Central memory CD8-positive, alpha-beta T cell (primary cell): Measurements from ENCODE around the gene LTBP4.

Experiments
- ATAC-seq: fragments of 150-1000 bp; cut with Tn5 transposase; replicated peaks from 2 replicates; pipeline ENCODE4 v1.10.0; 2022; ENCODE audit warnings: mild to moderate bottlenecking, moderate FRiP score, moderate number of reproducible peaks; ENCODE audit not compliant: poor library complexity, severe bottlenecking; ENCODE audit errors: extremely low read depth
- DNase-seq, 2 donors: peaks; one replicate each; pipeline ENCODE4 v3.0.0; 2021; ENCODE audit warnings: low spot score in 2 of 2
- H3K27ac Mint-ChIP-seq: one replicate; pipeline ENCODE4 v1.8.0; 2022; ENCODE audit warnings: low read depth, mild to moderate bottlenecking, moderate library complexity, mixed read lengths
- H3K27me3 Mint-ChIP-seq: one replicate; pipeline ENCODE4 v1.8.0; 2022; ENCODE audit warnings: mixed read lengths
- H3K36me3 Mint-ChIP-seq: one replicate; pipeline ENCODE4 v1.8.0; 2022; ENCODE audit warnings: mild to moderate bottlenecking, moderate library complexity, mixed read lengths; ENCODE audit not compliant: insufficient read depth
- H3K4me1 Mint-ChIP-seq: one replicate; pipeline ENCODE4 v1.8.0; 2022; ENCODE audit warnings: mixed read lengths
- H3K4me3 Mint-ChIP-seq: one replicate; pipeline ENCODE4 v1.8.0; 2022; ENCODE audit warnings: mild to moderate bottlenecking, moderate library complexity, mixed read lengths
- H3K9me3 Mint-ChIP-seq: one replicate; pipeline ENCODE4 v1.8.0; 2022; ENCODE audit warnings: mixed read lengths

LTBP4 gene

GRCh38 chr19:40567040-40567749 lies 34.0 kb upstream of the LTBP4 start:
- H3K27me3 Mint-ChIP-seq = peaks cover 36% of the 10 kb centered on the region

GRCh38 chr19:40567750-40568494 lies 33.2 kb upstream of the LTBP4 start:
- Mint-ChIP-seq H3K4me3 (no peak overlapping the region), H3K27ac (no peak overlapping the region)

More at GRCh38 chr19:40567040-40567749, 34.0 kb upstream of the LTBP4 start:
- no peaks in the 10 kb centered on the region for H3K9me3 Mint-ChIP-seq
- H3K4me1 Mint-ChIP-seq = peaks cover 13% of the 10 kb centered on the region
- no peak overlapping the region for H3K4me3 Mint-ChIP-seq
- no peak overlapping the region for H3K27ac Mint-ChIP-seq
- no peak for DNase-seq
- peaks cover 2% of the 10 kb centered on the region for H3K36me3 Mint-ChIP-seq
- no peak for ATAC-seq

GRCh38 chr19:40570313-40571004 lies 30.7 kb upstream of the LTBP4 start:
- Mint-ChIP-seq H3K27ac (peak overlapping the region; percentile 8), H3K4me1 (peaks cover 18% of the 10 kb centered on the region), H3K36me3 (peaks cover 2% of the 10 kb centered on the region), H3K4me3 (peak overlapping the region; percentile 27), H3K27me3 (peaks cover 15% of the 10 kb centered on the region), H3K9me3 (no peaks in the 10 kb centered on the region)
- peak; percentile 90 for ATAC-seq
- DNase-seq = peak; percentile 94 to 96

More at GRCh38 chr19:40567750-40568494, 33.2 kb upstream of the LTBP4 start:
- ATAC-seq (no peak), DNase-seq (no peak)
- Mint-ChIP-seq H3K9me3 (no peaks in the 10 kb centered on the region), H3K27me3 (peaks cover 33% of the 10 kb centered on the region), H3K36me3 (peaks cover 2% of the 10 kb centered on the region), H3K4me1 (peaks cover 13% of the 10 kb centered on the region)

- Mint-ChIP-seq H3K9me3 (no peaks in the 10 kb centered on the region), H3K4me1 (peaks cover 21% of the 10 kb centered on the region), H3K27ac (peak overlapping the region; percentile 8), H3K36me3 (peaks cover 2% of the 10 kb centered on the region), H3K27me3 (peaks cover 10% of the 10 kb centered on the region), H3K4me3 (peak overlapping the region; percentile 27)
- no peak for DNase-seq
- ATAC-seq = no peak
Measured at GRCh38 chr19:40571005-40571318, 30.2 kb upstream of the LTBP4 start.

- DNase-seq (no peak), ATAC-seq (no peak)
- H3K27ac Mint-ChIP-seq = no peak overlapping the region
- H3K4me1 Mint-ChIP-seq = peaks cover 23% of the 10 kb centered on the region
- H3K4me3 Mint-ChIP-seq = no peak overlapping the region
- H3K9me3 Mint-ChIP-seq = no peaks in the 10 kb centered on the region
- peaks cover 5% of the 10 kb centered on the region for H3K36me3 Mint-ChIP-seq
- peaks cover under 1% of the 10 kb centered on the region for H3K27me3 Mint-ChIP-seq
Measured at GRCh38 chr19:40571831-40572495, 29.2 kb upstream of the LTBP4 start.

GRCh38 chr19:40575326-40575725 lies 25.8 kb upstream of the LTBP4 start:
- Mint-ChIP-seq H3K9me3 (no peaks in the 10 kb centered on the region), H3K27me3 (no peaks in the 10 kb centered on the region), H3K4me3 (peak overlapping the region; percentile 51), H3K4me1 (peaks cover 30% of the 10 kb centered on the region), H3K36me3 (peaks cover 12% of the 10 kb centered on the region), H3K27ac (no peak overlapping the region)
- ATAC-seq (no peak), DNase-seq (no peak)

GRCh38 chr19:40576151-40576584 lies 25.0 kb upstream of the LTBP4 start:
- Mint-ChIP-seq H3K27ac (peak overlapping the region; percentile 78), H3K4me3 (peak overlapping the region; percentile 73), H3K4me1 (peaks cover 23% of the 10 kb centered on the region), H3K27me3 (no peaks in the 10 kb centered on the region), H3K9me3 (no peaks in the 10 kb centered on the region), H3K36me3 (peaks cover 18% of the 10 kb centered on the region)
- peak; percentile 20 for ATAC-seq
- no peak for DNase-seq

- ATAC-seq (peak; percentile 100), DNase-seq (peak; percentile 86 to 91)
- H3K36me3 Mint-ChIP-seq = peaks cover 23% of the 10 kb centered on the region
- no peaks in the 10 kb centered on the region for H3K9me3 Mint-ChIP-seq
- H3K27ac Mint-ChIP-seq = peak within 1 kb of the TSS; percentile 82
- H3K4me3 Mint-ChIP-seq = peak within 1 kb of the TSS; percentile 73
- no peaks in the 10 kb centered on the region for H3K27me3 Mint-ChIP-seq
- peaks cover 23% of the 10 kb centered on the region for H3K4me1 Mint-ChIP-seq
Measured at GRCh38 chr19:40576585-40577451, 24.4 kb upstream of the LTBP4 start, which contains the start of gene SHKBP1. TSS of gene SHKBP1 (plus strand) at chr19:40576873. CDS start at chr19:40576900, 27 bp downstream.

- H3K4me3 Mint-ChIP-seq = peak overlapping the region; percentile 73
- no peaks in the 10 kb centered on the region for H3K9me3 Mint-ChIP-seq
- DNase-seq (no peak), ATAC-seq (no peak)
- no peaks in the 10 kb centered on the region for H3K27me3 Mint-ChIP-seq
- H3K4me1 Mint-ChIP-seq = peaks cover 29% of the 10 kb centered on the region
- peaks cover 31% of the 10 kb centered on the region for H3K36me3 Mint-ChIP-seq
- H3K27ac Mint-ChIP-seq = peak overlapping the region; percentile 82
Measured at GRCh38 chr19:40578442-40578908, 22.7 kb upstream of the LTBP4 start.

GRCh38 chr19:40580619-40581018 lies 20.6 kb upstream of the LTBP4 start:
- Mint-ChIP-seq H3K27ac (no peak overlapping the region), H3K4me1 (peaks cover 31% of the 10 kb centered on the region), H3K36me3 (peaks cover 46% of the 10 kb centered on the region), H3K4me3 (no peak overlapping the region), H3K27me3 (no peaks in the 10 kb centered on the region), H3K9me3 (no peaks in the 10 kb centered on the region)
- ATAC-seq (no peak), DNase-seq (no peak)

- Mint-ChIP-seq H3K9me3 (no peaks in the 10 kb centered on the region), H3K27me3 (no peaks in the 10 kb centered on the region), H3K4me1 (peaks cover 34% of the 10 kb centered on the region), H3K4me3 (no peak overlapping the region), H3K36me3 (peaks cover 50% of the 10 kb centered on the region), H3K27ac (no peak overlapping the region)
- DNase-seq (no peak), ATAC-seq (no peak)
Measured at GRCh38 chr19:40581531-40581930, 19.6 kb upstream of the LTBP4 start.
